ENCODE data around the gene UBIAD1. TPM values are rescaled to one million over a fixed set of nuclear protein-coding genes. Genes with fewer than 3 reads are reported as not detected.

Gene UBIAD1
- total and polyA plus RNA-seq, 9 of the 15 experiments (the other 6 are each of a cell fraction or from before 2014, with no cell fraction given): 6.2 to 34.3 (median 22.3) TPM

DNA sequence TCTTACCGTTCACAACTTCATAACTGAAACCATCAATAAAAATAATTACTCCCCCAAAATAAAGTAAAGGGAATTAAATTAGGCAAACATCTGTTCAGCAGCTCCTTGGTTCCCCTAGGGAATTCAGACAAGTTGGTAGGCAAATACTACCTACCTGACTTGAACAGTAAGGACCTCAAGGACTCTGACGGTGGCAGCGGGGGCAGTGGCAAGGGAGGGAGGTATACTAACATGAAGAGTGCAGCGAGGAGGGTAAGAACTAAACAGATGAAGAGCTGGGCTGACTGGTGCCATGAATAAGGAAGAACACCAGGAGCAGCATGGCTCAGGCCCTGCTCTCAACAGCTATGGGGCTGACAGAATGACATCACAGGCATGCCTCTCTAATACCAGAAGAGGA, 43.8 kb upstream of the UBIAD1 start:
- no peak overlapping the region for H2AFZ ChIP-seq (ENCODE audit: low read depth, low read length)
- WGBS (ENCODE audit: insufficient coverage, low coverage, missing lambda C conversion rate): 89% methylated on average over 4 of the region's 4 CpGs
- peaks cover 0 to 9% of the 10 kb centered on the region in 2 experiments; a peak in 3 of 5 replicates for H3K4me1 ChIP-seq (replicated peaks in 1 of 2; ENCODE audit: control insufficient read depth in 2 of 2, insufficient read depth in 2 of 2, low read length in 2 of 2)
- no peak for FAIRE-seq
- CTCF ChIA-PET (ENCODE audit: low intra/inter-chr PET ratio): interaction anchor here (0.6 kb wide), 1 partner anchor 136 kb away, joined by 3 read pairs; no protein-coding TSS in a partner anchor
- H3K27ac ChIP-seq (ENCODE audit: extremely low read depth, low read depth, low read length): no peak overlapping the region
- no TSS peak for BruUV-seq (replicated peaks)
- ATAC-seq: no peak
- TF ChIP-seq CC2D1A (IDR thresholded peaks at IDR 0.05): no peak
- TF ChIP-seq EWSR1 (IDR thresholded peaks at IDR 0.05; ENCODE audit: borderline replicate concordance, low read depth, partially characterized antibody): no peak
- TF ChIP-seq POLR2G (IDR thresholded peaks at IDR 0.05; ENCODE audit: low read depth, low read length): no peak
- TF ChIP-seq, protein P1, sequence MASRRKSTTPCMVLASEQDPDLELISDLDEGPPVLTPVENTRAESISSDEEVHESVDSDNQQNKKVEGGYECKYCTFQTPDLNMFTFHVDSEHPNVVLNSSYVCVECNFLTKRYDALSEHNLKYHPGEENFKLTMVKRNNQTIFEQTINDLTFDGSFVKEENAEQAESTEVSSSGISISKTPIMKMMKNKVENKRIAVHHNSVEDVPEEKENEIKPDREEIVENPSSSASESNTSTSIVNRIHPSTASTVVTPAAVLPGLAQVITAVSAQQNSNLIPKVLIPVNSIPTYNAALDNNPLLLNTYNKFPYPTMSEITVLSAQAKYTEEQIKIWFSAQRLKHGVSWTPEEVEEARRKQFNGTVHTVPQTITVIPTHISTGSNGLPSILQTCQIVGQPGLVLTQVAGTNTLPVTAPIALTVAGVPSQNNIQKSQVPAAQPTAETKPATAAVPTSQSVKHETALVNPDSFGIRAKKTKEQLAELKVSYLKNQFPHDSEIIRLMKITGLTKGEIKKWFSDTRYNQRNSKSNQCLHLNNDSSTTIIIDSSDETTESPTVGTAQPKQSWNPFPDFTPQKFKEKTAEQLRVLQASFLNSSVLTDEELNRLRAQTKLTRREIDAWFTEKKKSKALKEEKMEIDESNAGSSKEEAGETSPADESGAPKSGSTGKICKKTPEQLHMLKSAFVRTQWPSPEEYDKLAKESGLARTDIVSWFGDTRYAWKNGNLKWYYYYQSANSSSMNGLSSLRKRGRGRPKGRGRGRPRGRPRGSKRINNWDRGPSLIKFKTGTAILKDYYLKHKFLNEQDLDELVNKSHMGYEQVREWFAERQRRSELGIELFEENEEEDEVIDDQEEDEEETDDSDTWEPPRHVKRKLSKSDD (conservative IDR thresholded peaks at IDR 0.05; ENCODE audit: low read length): no peak
- H3K4me2 ChIP-seq (ENCODE audit: insufficient read depth, low read length): no peak overlapping the region
- no peaks in the 10 kb centered on the region for H3K9me3 ChIP-seq (replicated peaks; ENCODE audit: control insufficient read depth, insufficient read depth, low read depth, low read length)
- no peak for DNase-seq (ENCODE audit: extremely low read depth in 1 of 4, low spot score in 3 of 4)
- POLR2A ChIA-PET: interaction anchor here (0.8 to 2.2 kb wide), 4 partner anchors 8 to 20 kb away, joined by 4 to 7 read pairs (median 4); no protein-coding TSS in a partner anchor
- H3K79me2 ChIP-seq (ENCODE audit: control insufficient read depth, insufficient read depth, low read length): no peaks in the 10 kb centered on the region
- peaks cover 5% of the 10 kb centered on the region; the same call in 1 of the 2 replicates for H4K20me1 ChIP-seq (replicated peaks; ENCODE audit: control insufficient read depth, insufficient read depth, low read length)
- intact Hi-C loops (cut with micrococcal nuclease): no loop called here
- H3K9ac ChIP-seq (ENCODE audit: insufficient read depth in 1 of 2, low read depth in 2 of 2, low read length in 2 of 2): no peak overlapping the region
- no peaks in the 10 kb centered on the region for H3K27me3 ChIP-seq (ENCODE audit: control insufficient read depth in 2 of 2, insufficient read depth in 2 of 2, low read length in 2 of 2)
- H3K36me3 ChIP-seq (ENCODE audit: control insufficient read depth, insufficient read depth, low read length): peaks cover 89% of the 10 kb centered on the region
- H3K9me1 ChIP-seq (ENCODE audit: control insufficient read depth, insufficient read depth, low read length): no peaks in the 10 kb centered on the region
- H3K4me3 ChIP-seq: no peak overlapping the region
- in situ Hi-C loops (cut with MboI): no loop called here
